EH (cell line): ENCODE results near the gene GALNT1.

Experiments used
- DNase-seq: peaks from one replicate; pipeline ENCODE4 v3.0.0-alpha.2; 2015; ENCODE audit warnings: low read depth

Gene GALNT1

DNA sequence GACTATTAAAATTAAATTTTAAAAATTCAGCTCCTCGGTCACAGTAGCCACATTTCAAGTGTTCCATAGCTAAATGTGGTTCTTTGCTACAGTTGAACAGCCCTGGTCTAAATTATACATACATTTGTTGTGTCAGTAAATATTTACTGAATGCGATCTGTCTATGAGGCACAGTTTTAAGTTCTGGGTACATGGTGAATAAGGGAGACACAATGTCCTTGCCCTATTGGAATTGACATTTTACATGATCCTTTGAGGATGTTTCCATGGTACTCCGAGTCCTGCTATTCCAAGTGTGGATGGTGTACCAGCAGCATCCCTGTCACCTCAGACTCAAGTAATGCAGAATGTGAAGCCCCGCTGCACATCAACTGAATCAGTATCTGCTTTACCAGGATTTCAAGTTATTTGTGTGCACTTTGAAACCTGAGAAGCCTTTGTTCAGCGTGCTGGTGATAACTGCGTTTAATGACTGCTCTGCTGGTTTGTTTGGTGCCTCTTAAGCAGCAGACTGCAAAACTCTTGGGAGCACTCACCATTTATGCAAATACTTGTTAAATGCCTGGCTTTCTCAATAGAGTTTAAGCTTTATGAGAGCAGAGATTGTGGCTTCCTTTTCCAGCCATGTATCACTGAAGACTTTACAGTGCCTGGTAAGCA lies 1.5 kb downstream of the GALNT1 start:
- peak; percentile 22 for DNase-seq

DNA sequence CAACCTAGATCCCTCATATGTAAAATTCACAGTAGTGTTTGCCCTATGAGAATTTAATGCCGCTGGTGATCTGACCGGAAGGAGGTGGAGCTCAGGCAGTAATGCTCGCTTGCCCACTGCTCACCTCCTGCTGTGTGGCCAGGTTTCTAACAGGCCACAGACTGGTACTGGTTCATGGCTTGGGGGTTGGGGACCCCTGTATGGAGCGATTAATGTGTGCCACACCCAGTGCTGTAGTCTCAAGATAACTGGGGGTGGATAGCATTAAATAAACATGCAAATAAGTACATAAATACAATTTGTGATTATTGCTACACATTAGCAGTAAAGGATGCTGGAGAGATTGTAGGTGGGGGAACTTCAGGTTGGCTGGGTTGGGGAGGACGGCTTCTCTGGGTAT lies 3.2 kb downstream of the GALNT1 start:
- no peak for DNase-seq

DNA sequence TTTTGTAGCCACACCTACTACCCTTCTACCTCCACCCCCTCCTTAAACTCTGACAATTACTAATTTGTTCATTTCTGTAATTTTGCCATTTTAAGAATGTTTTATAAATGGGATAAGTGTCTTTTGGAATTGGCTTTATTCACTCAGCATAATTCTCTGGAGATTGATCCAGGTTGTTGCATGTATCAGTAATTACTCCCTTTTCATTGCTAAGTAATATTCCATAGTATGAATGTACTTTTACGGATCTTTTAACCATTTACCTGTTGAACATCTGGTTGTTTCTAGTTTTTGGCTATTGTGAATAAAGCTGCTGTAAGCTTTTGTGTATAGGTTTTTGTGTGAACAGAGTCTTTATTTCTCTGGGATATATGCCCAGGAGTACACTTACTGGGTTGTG lies 4.1 kb downstream of the GALNT1 start:
- DNase-seq: no peak

DNA sequence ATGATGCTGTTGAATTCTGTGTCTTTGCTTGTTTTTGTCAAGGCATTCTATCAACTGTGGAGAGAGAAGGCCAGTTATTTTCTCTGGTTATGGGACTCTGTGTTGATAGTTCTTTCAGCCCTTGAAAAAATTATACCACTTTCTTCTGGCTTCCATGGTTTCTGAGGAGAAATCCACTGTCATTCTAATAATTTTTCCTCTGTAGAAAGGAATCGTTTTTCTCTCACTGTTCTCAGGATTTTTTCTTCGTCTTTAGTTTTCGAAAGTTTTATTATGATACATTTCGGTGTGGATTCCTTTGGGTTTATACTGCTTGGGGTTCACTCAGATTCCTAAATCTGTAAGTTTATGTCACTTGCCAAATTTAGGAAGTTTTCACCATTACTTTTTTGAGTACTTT lies 6.6 kb downstream of the GALNT1 start:
- no peak for DNase-seq

DNA sequence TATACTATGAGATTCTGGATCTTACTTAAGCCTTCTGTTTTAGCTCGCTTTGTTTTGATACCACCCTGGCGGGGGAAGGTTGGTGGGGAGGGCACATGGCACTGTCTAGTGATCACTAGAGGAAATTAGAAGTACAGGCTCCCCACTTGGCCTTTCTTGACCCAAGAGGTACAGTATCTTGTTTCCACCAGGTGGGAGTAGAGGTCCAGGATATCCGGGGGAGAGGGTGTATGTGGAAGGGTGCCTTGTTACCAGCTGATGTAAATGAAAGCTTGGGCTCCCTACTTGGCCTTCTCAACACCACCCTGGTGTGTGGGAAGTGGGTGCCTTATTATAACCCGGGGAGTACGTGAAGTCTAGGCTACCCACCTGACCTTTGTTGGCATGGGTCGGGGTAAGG lies 7.5 kb downstream of the GALNT1 start:
- peak; percentile 3 for DNase-seq

DNA sequence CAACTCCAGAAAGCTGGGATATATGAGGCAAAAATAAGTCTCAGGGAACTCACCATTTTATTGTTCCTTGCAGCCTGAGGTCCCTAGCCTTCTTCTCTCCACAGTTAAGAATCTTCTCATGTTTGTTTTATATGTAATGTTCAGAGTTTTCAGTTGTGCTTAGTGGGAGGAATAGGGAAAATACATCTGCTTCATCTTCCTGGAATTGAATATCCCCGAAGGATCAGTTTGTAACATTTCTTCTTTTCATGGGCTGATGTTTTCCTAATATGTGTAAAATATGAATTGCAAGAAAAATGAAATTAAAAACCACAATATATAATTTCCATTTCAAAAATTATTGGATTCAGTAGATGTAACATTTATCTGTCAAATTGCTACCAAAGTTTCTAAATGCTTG lies 8.0 kb downstream of the GALNT1 start:
- DNase-seq: no peak

DNA sequence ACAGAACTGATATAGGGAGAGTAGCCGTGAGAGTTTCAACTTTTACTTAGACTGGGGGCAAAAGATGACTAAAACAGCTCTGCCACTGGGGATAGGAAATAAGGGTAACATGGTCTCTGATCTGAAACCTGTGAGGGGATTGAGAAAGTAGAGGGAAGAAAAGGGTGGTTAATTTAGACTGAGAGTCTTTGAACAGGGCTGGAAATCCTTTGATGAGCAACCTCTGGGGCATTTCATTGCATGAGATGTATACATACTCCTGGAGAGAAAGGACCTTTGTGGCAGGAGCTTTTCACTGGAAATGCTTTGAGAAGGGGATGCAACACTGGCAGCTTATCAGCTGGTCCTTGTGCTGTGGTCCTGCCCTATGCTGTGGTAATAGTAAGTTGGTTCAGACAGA lies 9.4 kb downstream of the GALNT1 start:
- DNase-seq: no peak

DNA sequence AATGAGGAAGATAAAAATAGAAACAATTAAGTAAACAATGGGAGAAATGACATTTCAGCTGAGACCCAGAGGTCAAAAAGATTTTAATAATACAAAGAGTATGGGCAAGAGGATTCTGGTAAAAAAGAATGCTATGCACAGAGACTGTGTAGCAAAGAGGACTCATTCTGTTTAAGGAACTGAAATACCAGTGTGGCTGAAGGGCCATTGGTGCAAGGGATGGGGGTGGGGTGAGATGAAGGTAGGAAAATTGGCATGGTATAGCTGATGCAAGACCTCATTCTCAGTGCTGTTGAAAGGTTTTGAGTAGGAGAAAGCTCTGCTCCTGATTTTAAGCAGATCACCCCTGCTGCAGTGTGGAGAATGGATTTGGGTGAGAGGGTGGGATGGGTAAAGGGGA lies 10.8 kb downstream of the GALNT1 start:
- DNase-seq: peak; percentile 3

DNA sequence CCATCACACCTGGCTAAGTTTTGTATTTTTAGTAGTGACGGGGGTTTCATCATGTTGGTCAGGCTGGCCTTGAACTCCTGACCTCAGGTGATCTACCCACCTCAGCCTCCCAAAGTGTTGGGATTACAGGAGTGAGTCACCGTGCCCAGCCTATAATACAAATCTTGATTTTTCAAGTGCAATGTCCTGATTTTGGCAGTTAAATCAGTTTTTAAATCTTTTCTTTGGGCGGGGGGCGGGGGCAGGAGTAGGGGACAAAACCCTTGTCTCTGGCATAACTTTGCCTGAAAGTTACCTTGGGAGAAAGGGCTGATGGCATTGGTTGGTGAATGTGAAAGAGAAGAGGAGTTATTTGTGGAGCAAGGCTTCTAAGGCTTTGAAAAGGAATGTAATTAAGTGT lies 12.3 kb downstream of the GALNT1 start:
- no peak for DNase-seq

DNA sequence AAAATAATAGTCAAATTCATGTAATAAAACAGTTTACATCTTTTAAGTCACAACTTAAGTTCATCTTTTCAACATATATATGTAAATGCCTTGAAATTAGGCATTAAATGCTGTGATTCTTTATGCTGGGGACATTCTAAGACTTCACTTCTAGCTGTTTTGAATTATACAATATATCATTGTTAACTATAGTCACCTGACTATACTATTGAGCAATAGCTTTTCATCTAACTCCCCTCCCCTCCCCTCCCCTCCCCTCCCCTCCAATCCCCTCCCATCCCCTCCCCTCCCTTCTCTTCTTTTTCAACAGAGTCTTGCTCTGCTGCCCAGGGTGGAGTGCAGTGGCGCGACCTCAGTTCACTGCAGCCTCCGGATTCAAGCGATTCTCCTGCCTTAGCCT lies 16.2 kb downstream of the GALNT1 start:
- no peak for DNase-seq

DNA sequence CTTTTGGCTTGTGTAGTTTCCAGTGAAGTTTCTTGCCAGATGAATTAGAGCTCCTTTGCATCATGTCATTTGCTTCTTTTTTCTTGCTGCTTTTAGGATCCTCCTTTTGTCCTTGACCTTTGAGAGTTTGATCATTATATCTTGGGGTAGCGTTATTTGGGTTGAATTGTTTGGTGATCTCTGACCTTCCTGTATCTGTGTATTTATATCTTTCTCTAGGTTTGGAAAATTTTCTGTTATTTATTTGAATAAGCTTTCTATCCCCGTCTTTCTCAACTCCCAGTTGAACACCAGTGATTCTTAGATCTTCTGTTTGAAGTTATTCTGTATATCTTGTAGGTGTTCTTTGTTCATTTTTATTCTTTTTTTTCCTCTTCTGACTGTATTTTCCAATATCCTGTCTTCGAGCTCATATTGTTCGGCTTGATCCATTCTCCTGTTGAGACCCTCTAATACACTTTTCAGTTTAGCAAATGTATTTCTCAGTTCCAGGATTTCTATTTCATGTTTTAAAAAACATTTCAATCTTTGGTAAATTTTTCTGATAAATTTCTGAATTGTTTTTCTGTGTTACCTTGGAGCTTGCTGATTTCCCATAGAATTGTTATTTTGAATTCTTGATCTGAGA lies 20.8 kb downstream of the GALNT1 start:
- no peak for DNase-seq

DNA sequence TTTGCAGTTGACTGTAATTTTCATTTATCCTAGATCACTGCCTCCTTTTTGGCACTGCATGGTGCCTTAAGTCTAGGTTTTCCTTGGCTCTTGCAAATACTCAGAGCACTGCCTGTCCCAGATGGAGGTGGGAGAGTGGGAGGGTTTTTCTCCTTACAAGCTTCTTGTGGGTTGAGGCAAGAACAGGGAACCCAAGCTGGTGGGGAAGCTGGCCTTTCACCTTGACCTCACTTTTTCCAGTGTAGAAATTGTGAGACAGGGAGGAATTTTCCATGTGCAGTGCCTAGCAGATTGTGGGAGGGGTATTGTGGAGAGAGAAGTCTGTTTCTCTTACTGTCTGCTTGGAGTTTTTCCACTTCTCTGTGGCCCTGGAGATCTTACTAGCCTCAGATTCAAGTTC lies 21.5 kb downstream of the GALNT1 start:
- no peak for DNase-seq

DNA sequence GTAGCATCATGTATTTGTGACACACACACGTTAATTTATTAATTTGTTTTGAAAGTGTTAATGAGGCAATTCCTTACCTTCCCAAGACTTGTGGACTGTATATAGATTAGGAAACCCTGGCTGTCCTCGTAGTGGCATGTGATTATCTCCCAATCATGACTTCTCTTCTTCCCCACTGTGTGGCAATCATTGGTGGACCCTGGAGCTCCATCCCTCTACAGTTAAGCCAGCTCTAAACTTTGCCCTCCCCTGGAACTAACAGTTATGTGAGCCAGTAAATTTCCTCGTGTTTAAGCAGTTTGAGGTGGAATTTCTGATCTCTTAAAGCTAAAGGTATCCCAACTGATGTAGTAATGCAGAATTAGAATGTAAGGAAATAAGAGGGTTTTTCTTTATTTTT lies 22.0 kb downstream of the GALNT1 start:
- DNase-seq: no peak

DNA sequence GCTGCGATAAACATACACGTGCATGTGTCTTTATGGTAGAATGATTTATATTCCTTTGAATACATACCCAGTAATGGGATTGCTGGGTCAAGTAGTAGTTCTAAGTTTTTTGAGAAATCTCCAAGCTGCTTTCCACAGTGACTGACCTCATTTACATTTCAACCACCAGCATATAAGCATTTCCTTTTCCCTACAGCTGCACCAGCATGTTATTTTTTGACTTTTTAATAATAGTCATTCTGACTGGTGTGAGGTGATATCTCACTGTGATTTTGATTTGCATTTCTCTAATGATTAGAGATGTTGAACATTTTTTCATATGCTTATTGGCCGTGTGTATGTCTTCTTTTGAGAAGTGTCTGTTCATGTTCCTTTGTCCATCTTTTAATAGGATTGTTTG lies 22.8 kb downstream of the GALNT1 start:
- DNase-seq: no peak

DNA sequence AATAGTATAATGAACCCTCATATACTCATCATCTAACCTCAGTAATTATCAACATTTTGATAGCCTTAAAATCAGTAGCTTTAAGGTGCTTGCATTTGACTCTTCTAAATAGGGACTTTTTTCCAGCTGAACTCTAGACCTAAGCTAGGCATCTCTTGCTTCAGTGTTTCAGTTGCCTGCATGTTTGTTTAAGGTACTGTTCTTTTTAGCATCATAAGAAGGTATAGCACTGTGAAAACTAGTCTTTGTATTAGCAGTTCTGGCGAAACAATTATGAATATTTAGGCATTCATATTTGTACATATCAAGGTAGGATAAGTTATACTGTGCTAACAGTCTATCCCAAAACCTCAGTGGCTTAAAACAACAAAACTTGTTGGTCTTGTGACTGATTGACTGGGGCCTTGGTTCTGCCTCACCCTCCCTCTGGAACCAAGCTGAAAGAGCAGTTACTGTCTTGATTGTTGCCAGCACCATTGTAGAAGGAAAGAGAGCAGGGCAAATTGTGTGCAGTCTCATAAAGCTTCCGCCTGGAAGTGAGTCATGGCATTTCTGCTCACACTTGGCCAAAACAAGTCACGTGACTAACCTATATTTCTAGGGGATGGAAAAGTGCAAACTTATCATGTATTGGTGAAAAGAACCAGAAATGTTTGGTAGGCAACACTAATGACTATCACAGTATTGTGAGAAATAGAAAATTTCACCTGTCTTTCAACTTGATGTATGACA lies 24.3 kb downstream of the GALNT1 start:
- peak; percentile 24 for DNase-seq

DNA sequence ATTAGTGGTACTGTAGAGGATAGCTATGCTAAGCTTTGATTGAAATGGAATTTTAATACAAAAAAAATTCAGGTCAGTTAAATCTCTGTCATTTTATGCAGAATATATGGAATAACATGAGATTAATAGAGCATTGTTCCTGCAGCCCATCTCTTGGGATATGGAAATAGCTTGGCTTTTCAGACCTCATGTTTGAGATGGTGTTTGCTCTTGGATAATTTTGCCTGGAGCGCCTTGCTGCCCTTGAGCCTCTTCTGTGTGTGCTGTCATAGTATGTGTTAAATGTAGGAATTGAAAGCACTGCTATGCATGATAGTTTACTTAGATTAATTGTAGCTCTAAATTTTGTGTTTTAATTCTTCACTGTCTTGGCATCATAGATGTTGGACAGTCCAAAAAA lies 27.7 kb downstream of the GALNT1 start:
- DNase-seq: no peak

DNA sequence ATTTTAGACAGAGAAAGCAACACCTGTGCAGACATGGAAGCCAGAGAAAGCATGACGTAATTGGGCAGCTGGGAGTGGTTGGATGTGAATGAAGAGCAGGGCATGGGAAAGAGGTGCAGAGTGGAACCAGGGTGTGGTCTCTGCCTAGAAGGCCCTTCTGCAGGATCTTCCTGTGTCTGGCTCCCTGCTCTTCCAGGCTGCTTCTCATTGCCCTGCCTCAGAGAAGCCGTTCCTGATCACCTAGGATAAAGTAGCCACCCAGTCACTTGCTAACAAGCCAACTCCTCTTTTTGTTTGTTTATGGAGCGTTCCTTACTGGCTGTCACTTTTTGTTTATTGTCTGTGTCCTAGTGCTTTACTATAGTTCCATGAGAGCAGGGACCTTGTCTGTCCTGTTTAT lies 28.5 kb downstream of the GALNT1 start:
- DNase-seq: no peak

DNA sequence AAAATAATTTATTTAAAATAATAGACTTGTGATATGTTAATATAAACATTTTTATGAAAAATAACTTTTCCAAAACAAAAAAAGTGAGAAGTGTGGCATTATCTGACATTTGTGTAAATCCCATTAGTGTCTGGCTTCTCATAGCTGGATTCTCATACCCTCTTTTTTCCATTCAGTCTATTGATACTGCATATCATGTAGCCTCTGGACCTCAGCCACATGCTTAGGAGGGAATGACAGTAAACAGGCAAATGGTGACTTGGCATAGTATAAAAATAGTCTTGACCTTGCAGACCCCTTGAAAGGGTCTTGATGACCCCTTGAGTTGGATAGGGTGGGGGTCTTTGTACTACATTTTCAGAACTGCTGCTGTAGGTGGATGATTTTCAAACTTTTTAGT lies 29.2 kb downstream of the GALNT1 start:
- no peak for DNase-seq

DNA sequence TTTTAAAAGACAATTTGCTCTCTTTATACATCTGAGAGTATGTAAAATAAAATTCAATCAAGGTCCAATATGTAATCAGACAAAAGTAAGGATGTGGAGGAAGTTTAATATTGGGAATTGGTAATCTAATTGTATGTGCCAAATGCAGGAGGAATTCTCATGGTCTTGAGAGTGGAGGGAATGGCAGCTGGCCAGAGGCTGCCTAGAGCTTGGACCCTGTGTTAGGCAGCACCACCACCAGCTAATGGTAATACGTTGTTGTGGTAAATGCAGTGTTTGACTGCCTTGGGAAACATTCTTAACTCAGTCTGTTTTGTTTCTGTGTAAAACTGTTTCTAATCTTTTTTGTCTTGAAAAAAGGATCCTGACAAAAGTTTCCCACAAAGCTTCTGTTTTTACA lies 30.0 kb downstream of the GALNT1 start:
- no peak for DNase-seq

DNA sequence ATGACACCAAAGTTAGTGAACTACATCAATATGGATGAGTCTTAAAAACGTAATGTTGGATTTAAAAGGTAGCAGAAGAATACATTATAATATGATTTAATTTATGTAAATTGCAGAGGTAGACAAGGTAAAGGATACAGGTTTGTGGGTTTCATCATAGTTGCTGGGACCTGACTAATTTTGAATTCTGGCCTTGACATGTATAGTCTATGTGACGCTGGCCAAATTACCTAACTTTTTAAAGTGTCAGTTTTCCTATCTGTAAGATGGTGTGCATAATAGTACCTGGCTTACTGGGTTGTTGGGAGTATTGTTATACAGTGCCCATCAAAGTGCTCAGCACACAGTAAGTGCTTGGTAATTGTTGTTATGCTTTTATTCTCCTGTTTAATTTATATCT lies 34.5 kb downstream of the GALNT1 start:
- no peak for DNase-seq

DNA sequence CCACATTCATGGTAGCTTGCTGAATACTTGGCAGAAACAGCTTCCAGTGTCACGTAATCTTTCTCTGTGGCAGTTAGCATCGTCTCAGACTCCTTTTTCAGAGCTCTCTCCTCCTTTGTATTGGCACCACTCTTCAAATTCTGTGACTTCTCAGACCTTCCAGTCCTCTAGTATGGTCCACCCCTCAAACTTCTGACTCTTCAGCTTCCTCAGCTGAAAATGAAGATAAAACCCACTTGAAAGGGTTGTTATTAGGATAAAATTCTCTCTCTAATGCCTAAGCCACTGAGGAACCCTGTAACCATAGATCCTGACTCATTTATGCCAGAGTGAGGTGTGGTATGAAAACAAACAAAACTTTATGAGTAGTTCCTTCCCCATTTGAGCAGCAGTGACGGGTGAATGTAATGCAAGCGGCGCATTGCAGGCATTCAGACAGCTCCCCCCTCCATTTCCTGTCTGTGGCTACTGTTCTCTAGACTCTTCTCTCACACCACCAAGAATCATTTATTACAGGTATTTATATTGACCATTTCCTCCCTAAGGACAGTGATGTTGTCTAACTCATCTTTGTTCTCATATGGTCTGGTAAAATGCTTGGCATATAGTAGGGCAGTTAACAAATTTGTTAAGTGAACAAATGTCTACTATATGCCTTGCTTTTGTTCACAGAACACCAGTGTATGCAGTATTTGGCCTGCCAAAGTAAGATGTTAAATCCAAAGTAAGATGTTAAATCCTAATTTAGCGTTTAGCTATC lies 35.3 kb downstream of the GALNT1 start:
- DNase-seq: peak; percentile 88

DNA sequence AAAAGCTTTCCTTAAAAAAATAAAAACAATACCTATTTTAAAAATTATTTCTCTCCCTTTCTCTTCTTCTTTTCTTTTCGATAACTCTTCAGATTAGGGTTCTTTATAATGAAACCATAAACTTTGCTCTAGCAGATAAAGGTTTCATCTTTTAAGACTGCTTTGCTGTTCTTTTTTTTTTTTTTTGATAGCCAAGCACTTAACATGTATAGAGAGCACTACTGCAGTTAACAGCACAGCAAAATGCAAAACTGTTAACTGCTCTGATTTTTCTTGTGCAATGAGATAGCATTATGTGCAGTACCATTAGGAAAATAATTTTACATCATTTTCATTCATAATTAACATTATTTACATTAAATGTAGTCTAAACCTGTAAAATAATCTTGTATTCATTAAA lies 36.3 kb downstream of the GALNT1 start:
- DNase-seq: no peak

DNA sequence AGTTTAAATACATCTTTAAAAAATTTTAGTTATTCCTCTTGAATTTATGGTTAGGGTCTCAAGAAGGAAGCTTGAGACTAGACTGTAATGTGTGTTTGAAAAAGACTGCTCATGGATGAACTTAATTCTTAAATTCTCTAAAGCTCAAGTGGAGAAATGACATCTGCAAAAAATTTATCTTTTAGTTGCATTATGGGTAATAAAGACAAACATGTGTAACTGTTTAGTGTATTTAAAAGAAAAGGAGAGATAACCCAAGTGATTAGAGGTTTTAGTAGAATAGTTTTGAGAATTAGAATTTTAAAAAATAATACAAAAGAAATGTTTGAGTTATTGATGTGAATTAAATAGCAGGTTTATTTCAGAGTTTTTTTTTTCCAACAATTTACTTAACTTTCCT lies 36.7 kb downstream of the GALNT1 start:
- DNase-seq: no peak
